ENCODE results near the gene MSI2.

GRCh38 chr17:57379237-57379894 is 123.0 kb downstream of the MSI2 start:
- no peak for TF ChIP-seq CTCF (IDR thresholded peaks at IDR 0.05; ENCODE audit: low read length)
- no peak for TF ChIP-seq EZH2 (IDR thresholded peaks at IDR 0.05; ENCODE audit: borderline replicate concordance, low read length)
